ENCODE data around the gene PXDN. TPM values are rescaled to one million over a fixed set of nuclear protein-coding genes. Genes with fewer than 3 reads are reported as not detected.

PXDN gene
- total and polyA plus RNA-seq, 10 of the 15 experiments (the other 5 are each of a cell fraction or from before 2014, with no cell fraction given), result 0.12 to 0.69 (median 0.23) TPM; not detected in 5

GRCh38 chr2:1774929-1775328 lies 30.6 kb upstream of the PXDN start:
- ChIA-PET CTCF (no interaction called here), RAD21 (ENCODE audit: unreplicated experiment) (no interaction called here), POLR2A (no interaction called here), SMC1A (ENCODE audit: uncharacterized antibody, unreplicated experiment) (interaction anchor here (0.6 kb wide), 1 partner anchor 382 kb away, joined by 3 read pairs; no protein-coding TSS in a partner anchor)
- H3K27ac ChIP-seq (ENCODE audit: control insufficient read depth, insufficient read depth), result no peak overlapping the region
- no peak for DNase-seq (ENCODE audit: low read depth, low spot score)
- H3K4me3 ChIP-seq, result no peak overlapping the region
- in situ Hi-C loops (cut with MboI) (no loop called here), intact Hi-C loops (cut with micrococcal nuclease; ENCODE audit: unreplicated experiment) (no loop called here)
- no peak overlapping the region for H3K9ac ChIP-seq (ENCODE audit: control insufficient read depth, insufficient read depth, low read length)
- H3K27me3 ChIP-seq (replicated peaks in 1 of 2; ENCODE audit: control insufficient read depth in 2 of 2, insufficient read depth in 2 of 2, low read length in 1 of 2), result no peaks in the 10 kb centered on the region
- H3K9me3 ChIP-seq (replicated peaks; ENCODE audit: control insufficient read depth, insufficient read depth, low read length), result no peaks in the 10 kb centered on the region
- no peak for ATAC-seq
- no peak for TF ChIP-seq PAX8 (IDR thresholded peaks at IDR 0.05)
- no peak for TF ChIP-seq E2F4 (IDR thresholded peaks at IDR 0.05; ENCODE audit: low read depth, low read length)
- no peak for TF ChIP-seq TCF7 (IDR thresholded peaks at IDR 0.05; ENCODE audit: borderline replicate concordance)
- 0% methylated on average over 3 of the region's 3 CpGs for WGBS (ENCODE audit: insufficient coverage, insufficient replicate concordance, low lambda C conversion rate, missing lambda C conversion rate)
- no peak overlapping the region for H2AFZ ChIP-seq (ENCODE audit: control insufficient read depth, low read depth, low read length)
- H3K36me3 ChIP-seq (ENCODE audit: control insufficient read depth in 2 of 2, insufficient read depth in 2 of 2, low read length in 1 of 2), result no peaks in the 10 kb centered on the region
- no TSS peak for BruUV-seq (replicated peaks)
- H3K4me2 ChIP-seq (ENCODE audit: control insufficient read depth, insufficient read depth), result no peak overlapping the region
- FAIRE-seq, result no peak
- no peaks in the 10 kb centered on the region for H3K4me1 ChIP-seq (ENCODE audit: control insufficient read depth, insufficient read depth, low read length)
- H3K79me2 ChIP-seq (ENCODE audit: control insufficient read depth, insufficient read depth, low read length), result no peaks in the 10 kb centered on the region
- H4K20me1 ChIP-seq (ENCODE audit: control insufficient read depth, insufficient read depth), result no peaks in the 10 kb centered on the region

- no peak for DNase-seq (ENCODE audit: low read depth, low spot score)
- Histone ChIP-seq H3K4me1 (ENCODE audit: control insufficient read depth, insufficient read depth, low read length) (no peaks in the 10 kb centered on the region), H3K27me3 (replicated peaks in 1 of 2; ENCODE audit: control insufficient read depth in 2 of 2, insufficient read depth in 2 of 2, low read length in 1 of 2) (no peaks in the 10 kb centered on the region), H3K9me3 (replicated peaks; ENCODE audit: control insufficient read depth, insufficient read depth, low read length) (no peaks in the 10 kb centered on the region), H3K9ac (ENCODE audit: control insufficient read depth, insufficient read depth, low read length) (no peak overlapping the region), H3K4me2 (ENCODE audit: control insufficient read depth, insufficient read depth) (no peak overlapping the region), H2AFZ (ENCODE audit: control insufficient read depth, low read depth, low read length) (no peak overlapping the region), H3K79me2 (ENCODE audit: control insufficient read depth, insufficient read depth, low read length) (no peaks in the 10 kb centered on the region), H3K27ac (ENCODE audit: control insufficient read depth, insufficient read depth) (no peak overlapping the region), H3K36me3 (ENCODE audit: control insufficient read depth in 2 of 2, insufficient read depth in 2 of 2, low read length in 1 of 2) (no peaks in the 10 kb centered on the region), H3K4me3 (no peak overlapping the region), H4K20me1 (ENCODE audit: control insufficient read depth, insufficient read depth) (no peaks in the 10 kb centered on the region)
- no peak for ATAC-seq
- in situ Hi-C loops (cut with MboI) (no loop called here), intact Hi-C loops (cut with micrococcal nuclease; ENCODE audit: unreplicated experiment) (no loop called here)
- no peak for TF ChIP-seq SRF (IDR thresholded peaks at IDR 0.05; ENCODE audit: low read depth in 2 of 2, low read length in 2 of 2)
- no peak for TF ChIP-seq ZNF24 (IDR thresholded peaks at IDR 0.05)
- TF ChIP-seq CBX3 (IDR thresholded peaks at IDR 0.05; ENCODE audit: borderline replicate concordance, low read depth), result no peak
- no peak for TF ChIP-seq POLR2AphosphoS5 (IDR thresholded peaks at IDR 0.05; ENCODE audit: low read length)
- no peak for TF ChIP-seq CHD2 (IDR thresholded peaks at IDR 0.05; ENCODE audit: borderline replicate concordance, low read depth, low read length)
- no peak for TF ChIP-seq USF1 (IDR thresholded peaks at IDR 0.05; ENCODE audit: borderline replicate concordance, extremely low read length, insufficient read depth, low read depth, low read length)
- no peak for TF ChIP-seq EED (IDR thresholded peaks at IDR 0.05; ENCODE audit: low read depth)
- no peak for TF ChIP-seq WRNIP1 (IDR thresholded peaks at IDR 0.05; ENCODE audit: borderline replicate concordance, low read depth, low read length)
- no peak for TF ChIP-seq FOS (IDR thresholded peaks at IDR 0.05; ENCODE audit: borderline replicate concordance, extremely low read depth, insufficient read length)
- no peak for TF ChIP-seq ZBTB40 (IDR thresholded peaks at IDR 0.05; ENCODE audit: borderline replicate concordance)
- ChIA-PET POLR2A (no interaction called here), SMC1A (ENCODE audit: uncharacterized antibody, unreplicated experiment) (no interaction called here), CTCF (interaction anchor here (0.5 kb wide), 1 partner anchor 37 kb away, joined by 3 read pairs; no protein-coding TSS in a partner anchor), RAD21 (ENCODE audit: unreplicated experiment) (no interaction called here)
- BruUV-seq (replicated peaks), result no TSS peak
- WGBS (ENCODE audit: insufficient coverage, insufficient replicate concordance, low lambda C conversion rate, missing lambda C conversion rate), result 30% methylated on average over 7 of the region's 7 CpGs
- no peak for FAIRE-seq
These were observed 29.6 kb upstream of the PXDN start for GRCh38 chr2:1773883-1774282.

All from GM12878 (cell line).